HUDEP-2 (cell line): ENCODE data around the gene ZNF362.
"Not testable (repeated sequence)": the region's sequence is repeated elsewhere in the genome, so short reads cannot be mapped to it uniquely, and the experiment has no call there.

Source experiments
- DNase-seq, 76 experiments: peaks; one replicate each; lab custom pipeline; 2025; ENCODE audit not compliant: unreplicated experiment in 76 of 76; lab: John Stamatoyannopoulos, UW

ZNF362 gene

DNA sequence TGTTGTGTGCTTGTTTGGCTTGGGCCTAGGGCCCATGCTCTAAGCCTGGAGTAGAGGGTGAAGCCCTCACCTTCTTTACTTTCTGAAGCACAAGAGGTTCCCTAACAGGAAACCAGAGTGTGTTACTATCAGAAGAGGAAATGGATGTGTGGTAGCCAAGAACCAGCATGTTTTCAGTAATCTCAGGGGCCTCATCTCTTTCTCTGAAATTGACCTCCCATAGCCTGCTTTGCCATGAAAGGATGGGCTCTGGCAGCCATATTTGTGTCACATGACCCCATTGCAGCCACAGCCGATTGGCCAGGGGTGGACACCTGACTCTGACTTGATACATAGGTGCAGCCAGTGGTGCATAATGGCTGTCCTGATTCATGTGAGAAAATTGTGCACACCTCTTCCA is 46.0 kb downstream of the ZNF362 start:
- no peak for DNase-seq

DNA sequence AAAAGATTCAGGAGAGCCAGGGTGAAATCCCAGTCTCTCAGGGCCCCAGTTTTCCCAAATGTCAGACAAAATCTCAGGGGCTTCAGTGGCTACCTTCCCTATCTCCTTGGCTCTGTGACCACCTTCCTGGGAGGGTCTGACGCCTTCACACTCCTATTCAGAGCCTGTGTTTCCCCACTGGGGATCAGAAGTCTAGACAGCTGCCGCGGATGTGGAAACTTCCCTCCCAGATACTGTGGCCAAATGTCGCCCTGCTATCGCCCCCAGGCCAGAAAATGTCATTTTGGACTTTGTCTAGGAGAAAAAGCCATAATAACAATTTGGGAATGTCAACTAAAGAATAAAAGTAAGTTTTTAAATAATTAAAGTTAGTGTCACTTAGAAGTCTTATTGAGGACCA is 48.7 kb downstream of the ZNF362 start:
- no peak for DNase-seq

DNA sequence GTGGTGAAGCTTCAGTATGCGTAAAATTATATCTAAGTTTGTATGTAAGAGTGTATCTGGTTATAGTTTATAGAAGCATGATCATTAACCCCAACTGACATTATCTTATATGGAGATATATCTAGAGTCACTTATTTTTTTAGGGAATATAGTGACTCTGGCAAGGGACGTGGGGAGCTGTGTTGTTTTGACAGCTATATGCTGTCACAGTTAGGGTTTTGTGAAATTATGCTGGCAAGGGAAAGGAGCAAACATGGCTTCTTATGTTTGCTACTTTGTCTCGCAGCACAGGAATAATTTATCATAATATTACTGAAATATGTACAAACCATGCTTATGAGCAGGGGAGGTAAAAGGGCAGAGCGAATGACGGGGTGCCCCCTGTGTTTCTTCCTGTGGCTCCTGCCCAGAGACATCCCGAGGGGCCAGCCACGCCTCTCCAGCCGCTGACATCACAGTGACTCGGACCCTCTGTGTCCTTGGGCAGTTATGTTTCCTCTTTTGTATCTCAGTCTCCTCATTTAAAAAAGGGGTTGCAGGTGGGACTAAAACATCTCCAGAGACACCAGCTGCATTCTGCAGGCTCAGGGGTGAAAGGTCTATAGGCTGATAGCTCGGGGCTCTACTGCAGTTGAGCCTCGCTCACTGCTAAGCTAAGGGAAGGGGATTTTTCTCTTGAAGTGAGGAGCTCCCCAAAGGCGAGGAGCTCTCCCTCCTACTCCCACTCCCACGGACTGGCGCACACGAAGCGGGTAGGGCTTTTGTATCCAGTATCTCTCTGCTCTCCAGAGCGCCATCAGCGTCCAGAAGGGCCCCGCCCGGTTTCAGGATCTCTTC is 49.7 kb downstream of the ZNF362 start:
- DNase-seq: peak in 4 of 76 experiments; percentile 5 to 25 (median 12)

DNA sequence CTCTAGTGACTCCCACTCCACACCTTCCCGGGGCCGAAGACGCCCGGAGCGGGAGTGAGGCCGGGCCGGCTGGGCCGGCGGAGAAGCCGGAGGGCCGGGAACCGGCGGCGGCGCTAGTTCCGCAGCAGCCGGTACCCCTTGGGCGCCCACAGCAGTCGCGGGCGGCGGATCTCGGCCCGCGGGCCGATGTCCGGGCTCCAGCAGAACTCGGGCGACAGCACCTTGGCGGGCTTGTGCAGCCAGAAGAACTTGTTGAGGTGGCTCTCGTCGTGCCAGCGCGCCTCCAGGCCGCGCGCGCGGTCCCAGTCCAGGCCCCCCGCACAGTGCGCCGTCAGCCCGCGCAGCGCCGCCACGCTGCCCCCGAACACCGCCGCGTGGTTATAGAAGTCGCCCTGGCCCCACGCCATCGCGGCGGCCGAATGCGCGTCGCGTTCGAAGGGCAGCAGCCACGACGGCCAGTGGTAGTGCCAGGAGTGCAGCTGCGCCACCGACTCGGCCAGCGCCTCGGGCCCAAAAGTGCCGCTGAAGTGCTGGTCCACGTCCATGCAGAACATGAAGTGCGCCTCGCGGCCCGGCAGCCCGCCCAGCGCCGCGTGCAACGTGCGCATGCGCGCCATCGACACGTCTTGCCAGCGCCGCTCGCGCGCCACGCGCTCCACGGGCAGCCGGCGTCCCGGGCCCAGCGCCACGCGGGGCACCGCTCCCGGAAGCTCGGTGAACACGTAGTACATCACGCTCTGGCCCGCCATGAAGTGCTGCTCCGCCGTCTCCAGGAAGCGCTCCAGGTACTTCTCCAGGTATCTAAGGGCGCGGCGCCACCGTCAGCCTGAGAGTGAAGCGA is 50.6 kb downstream of the ZNF362 start:
- peak in 61 of 76 experiments; percentile 1 to 61 (median 40) for DNase-seq

DNA sequence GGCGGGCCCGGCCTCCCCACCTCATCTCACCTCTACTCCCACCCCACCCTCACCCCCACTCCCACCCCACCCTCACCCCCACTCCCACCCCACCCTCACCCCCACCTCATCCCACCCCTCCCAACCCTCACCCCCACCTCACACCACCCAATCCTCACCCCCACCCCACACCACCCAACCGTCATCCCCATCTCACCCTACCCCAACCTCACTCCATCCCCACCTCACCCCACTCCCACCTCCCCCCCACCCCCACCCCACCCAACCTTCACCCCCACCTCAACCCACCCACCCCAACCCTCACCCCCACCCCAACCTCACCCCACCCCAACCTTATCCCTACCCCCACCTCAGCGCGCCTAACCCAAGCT is 51.2 kb downstream of the ZNF362 start:
- DNase-seq: no peak

DNA sequence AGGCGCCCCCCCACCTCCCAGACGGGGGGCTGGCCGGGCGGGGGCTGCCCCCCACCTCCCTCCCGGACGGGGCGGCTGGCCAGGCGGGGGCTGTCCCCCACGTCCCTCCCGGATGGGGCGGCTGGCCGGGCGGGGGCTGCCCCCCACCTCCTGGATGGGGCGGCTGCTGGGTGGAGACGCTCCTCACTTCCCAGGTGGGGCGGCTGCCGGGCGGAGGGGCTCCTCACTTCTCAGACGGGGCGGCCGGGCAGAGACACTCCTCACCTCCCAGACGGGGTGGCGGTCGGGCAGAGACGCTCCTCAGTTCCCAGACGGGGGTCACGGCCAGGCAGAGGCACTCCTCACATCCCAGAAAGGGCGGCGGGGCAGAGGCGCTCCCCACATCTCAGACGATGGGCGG is 53.1 kb downstream of the ZNF362 start:
- not testable (repeated sequence) for DNase-seq

DNA sequence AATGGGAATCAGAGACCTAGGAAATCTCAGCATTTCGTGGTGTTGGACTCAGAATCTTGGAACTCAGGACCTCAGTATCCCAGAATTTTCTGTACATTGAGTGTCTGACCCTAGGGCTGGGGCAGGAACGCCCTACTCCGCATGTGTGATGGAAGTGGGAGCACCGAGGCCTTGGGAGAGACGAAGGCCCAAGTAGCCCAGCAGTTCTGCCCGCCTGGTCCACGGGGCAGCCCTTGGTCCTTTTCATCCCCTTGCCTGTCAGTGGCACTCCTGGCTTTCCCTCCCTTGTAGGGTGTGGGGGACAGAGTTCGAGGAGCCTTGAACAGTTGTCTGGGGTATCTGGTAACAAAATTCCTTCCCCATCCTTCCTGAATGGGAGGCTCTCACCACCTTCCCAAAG is 54.4 kb downstream of the ZNF362 start:
- no peak for DNase-seq

DNA sequence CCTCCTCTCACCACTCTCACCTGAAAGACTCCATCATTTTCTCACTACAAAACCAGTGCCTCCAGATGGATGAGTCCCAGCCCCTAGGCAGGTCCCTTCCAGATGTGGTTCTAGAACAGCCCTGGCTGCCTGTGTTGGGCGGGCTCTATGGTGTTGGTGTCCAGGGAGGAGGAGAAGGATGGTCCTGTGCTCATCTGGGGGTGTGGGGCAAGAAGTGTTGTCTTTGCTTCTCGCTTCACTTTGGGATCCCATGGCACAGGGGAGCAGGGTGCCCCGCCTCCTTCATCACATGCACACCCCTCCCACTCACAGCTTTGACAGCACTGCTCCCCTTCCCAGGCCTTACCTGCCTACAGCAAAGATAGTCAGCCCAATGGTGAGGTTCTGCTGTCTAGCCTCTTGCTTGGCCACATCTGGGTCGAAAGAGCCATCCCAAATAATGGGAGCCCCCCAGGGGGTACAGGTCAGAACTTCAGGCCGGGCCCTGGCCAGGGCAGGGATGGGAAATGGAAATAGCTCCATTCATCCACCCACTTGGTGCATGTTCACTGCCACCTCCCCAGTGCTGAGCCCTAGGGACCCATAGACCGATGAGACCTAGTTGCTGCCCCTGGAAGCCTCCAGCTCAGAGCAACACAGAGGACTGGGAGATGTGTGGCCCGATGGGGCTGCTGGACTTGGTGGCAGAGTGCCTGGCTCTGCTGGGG is 55.6 kb downstream of the ZNF362 start:
- no peak for DNase-seq

DNA sequence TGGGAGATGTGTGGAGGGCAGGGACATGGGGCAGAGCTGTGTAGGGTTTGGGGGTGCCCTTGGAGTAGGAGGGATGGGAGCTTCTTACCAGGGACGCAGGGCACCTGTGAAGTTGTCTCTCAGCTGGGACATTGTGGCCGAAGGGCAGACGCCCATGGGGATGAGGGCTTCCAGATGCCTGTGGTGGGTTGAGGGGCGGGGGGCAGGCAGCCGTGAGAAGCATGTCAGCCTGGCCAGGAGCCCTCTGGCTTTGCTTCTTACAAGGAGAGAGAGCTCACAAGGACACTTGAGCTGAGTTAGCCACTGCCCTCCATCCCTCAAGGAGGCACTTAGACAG is 56.1 kb downstream of the ZNF362 start:
- DNase-seq: no peak

DNA sequence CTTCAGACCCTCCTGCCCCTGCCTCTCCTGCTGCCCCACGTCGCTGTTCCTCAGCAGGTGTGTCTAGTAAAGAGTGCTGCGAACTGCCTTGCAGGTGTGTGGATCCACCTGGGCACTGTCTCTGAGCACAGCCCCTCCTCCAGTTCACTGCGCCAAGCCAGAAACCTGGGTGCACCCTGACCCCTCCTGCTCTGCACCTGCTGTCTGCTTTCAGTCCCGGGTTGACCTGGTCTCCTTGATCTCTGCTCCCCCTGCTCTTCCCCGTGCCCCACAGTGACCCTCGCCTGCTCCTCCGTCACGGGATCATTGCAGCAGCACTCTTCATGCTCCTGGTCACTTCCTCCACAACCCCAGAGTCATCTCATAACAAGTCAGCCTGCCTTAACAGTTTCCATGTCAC is 58.1 kb downstream of the ZNF362 start:
- no peak for DNase-seq

DNA sequence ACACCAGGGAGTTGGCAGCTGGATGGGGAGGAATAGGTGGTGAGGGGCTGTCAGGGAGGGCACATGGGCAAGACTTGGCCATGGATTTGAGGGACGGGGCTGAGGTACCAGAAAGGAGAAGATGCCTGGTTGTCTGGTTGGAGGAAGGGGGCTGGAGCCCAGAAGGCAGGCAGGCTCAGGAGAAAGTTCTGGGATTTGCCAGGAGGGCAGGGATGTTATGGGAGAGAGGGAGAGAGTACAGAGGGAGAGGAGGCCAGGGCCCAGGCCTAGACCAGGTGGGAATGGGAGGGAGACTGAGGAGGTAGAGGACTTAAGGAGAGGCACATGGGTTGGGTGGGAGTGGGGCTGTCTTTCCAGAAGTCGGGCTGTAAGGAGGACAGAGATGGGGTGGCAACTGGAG is 60.3 kb downstream of the ZNF362 start:
- no peak for DNase-seq

DNA sequence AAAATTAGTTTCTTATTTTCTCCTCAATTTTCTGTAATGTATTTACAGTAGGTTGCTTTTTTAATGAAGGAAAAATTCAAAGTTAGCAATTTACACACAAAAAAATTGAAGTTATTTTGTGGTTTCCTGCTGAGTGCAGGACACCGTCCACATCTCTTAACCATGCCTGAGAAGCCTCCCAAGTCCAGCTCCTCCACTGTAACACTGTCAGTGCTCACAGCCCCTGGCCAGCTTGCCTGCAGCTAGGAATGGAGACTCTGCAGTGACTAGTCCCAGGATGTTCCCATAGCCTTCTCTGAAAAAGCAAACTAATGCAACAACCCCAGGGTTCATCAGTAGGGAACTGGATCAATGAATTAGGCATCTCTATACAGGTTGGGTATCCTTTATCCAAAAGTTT is 61.1 kb downstream of the ZNF362 start:
- DNase-seq: no peak

DNA sequence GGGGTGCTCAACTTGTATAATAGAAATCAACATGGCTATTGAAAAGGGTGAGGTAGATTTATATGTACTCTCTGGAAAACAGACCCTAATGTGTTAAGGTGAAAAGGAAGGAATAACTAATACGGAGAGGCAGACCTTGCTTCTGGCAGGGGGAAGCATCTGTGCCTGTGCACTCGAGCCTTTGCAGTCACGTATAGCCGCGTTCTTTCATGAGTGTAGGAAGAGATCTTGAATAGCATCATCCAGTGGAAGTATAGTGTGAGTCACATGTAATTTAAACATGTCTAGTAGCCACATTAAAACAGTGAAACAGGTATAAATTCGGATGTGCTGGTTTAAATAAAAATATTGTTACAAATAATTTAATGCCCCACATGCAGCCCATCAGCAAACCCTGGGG is 61.7 kb downstream of the ZNF362 start:
- DNase-seq: no peak

DNA sequence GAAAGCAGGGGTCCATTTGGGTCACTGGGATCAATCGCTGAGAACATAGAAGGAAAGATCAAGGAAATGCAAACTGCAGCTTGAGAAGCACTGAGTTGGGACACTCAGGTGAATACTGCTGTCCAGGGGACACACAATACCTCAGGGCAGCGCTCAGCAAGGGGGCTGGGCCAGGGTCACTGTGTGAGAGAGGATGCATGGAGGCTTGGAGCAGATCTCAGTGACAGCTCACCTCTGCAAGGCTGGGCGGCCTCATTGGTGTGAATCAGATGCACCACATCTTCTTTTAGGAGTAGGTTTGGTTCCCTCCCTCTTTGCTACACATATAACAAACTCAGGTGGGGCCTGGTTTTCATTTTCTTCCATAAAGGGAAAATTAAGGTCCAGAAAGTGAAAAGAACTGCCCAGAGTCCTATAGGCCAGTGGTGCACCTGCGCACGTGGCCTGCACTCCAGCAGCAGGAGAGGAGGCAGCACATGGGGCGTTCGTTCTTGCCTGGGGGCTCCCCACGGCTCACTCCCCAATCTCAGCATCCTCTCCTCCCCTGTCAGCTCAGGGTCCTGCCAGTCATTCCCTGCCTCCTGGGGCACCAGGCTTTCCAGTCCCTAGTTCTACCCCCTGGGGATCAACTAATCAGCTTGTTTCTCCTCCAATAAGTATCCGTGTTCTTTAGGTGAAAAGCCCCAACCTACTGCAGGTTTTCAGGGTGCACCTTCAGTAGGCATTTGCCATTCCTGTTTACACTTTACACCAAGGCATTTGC is 63.1 kb downstream of the ZNF362 start:
- DNase-seq: no peak

DNA sequence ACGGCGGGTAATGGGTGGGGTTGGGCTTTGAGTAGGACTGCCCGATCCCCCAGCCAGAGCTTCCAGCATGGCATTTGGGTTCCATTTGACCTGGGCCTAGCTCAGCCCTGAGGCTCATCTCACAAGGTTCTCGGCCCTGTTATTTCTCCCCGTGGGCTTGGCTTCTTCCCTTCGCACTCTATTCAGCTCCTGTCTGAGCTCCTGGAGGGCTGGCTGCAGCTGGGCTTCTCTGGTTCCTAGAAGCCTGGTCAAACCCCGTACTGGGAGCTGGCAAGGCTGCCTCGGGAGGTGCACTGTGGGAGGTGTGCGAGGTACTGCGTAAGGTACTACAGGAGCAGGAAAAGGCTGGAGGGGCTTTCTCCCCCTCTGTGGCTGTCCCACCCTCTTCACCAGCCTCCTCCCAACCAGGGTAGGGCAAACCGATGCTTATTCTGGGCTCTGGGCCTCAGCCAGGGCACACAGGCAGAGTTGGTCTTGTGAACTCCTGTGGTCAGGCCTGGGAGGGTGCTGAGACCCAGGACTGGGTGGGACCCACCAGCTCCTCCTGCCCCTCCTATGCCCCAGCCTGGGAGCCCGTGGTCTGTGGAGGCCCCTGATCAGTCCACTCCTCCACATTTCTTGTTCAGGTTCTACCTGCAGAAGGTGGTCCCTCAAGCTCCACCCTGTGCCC is 63.8 kb downstream of the ZNF362 start:
- no peak for DNase-seq

DNA sequence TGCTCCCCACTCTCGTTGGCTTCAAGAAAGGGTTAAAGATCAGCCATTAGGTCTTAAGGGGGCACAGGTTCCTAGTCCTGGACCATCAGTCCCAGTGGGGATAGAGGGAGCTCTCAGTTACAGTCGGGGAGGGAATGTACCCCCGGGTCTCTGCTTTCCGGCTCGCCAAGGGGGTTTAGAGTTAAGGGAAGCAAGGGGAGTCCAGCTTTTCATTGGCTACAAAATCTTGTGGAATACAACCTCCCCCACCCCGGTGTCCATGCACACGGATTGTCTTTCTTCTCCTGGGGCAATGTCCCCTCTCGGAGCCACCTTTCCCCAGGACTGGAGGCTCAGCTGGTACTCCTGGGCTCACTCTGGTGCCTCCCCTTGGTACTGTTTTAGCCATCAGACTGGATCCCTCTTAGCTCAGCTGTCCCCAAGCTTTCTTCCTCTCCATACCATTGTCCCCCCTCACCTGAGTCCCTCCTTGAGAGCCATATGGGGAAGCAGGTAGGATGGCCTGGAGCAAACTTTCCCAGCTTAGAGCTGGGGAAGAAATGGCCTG is 64.4 kb downstream of the ZNF362 start, which contains the start of gene A3GALT2:
Gene A3GALT2, minus strand, starts transcription at position 480 of the 547 bp plus-strand sequence. Its CDS starts 0 bp downstream, at position 480.
- DNase-seq: no peak

DNA sequence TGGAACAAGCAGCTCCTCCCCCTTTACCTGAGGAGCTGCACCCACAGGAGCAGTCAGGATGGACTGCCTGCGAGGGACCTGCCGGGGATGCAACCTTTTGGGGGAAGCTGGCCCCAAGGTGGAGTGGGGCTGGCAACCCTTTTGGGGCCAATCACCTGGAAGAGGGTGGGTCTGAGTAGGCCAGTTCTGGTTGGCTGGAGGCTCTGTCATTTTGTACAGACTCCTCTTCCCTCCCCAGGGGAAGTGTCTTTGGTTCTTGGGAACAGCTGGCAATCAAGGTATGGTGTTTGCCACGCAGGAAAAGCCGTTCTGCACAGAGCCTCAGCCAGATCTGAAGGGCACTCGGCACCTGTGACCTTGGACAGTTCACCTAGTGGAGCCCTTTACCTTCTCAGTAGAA is 64.9 kb downstream of the ZNF362 start:
- DNase-seq: no peak

DNA sequence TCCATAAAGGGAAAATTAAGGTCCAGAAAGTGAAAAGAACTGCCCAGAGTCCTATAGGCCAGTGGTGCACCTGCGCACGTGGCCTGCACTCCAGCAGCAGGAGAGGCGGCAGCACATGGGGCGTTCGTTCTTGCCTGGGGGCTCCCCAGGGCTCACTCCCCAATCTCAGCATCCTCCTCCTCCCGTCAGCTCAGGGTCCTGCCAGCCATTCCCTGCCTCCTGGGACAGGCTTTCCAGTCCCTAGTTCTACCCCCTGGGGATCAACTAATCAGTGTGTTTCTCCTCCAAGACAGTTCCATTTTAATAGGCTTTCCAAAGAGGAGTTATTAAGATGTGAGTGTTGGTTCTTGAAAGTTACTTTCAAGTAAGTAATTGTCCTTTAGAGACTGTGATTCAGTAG is 65.8 kb downstream of the ZNF362 start:
- DNase-seq: no peak

DNA sequence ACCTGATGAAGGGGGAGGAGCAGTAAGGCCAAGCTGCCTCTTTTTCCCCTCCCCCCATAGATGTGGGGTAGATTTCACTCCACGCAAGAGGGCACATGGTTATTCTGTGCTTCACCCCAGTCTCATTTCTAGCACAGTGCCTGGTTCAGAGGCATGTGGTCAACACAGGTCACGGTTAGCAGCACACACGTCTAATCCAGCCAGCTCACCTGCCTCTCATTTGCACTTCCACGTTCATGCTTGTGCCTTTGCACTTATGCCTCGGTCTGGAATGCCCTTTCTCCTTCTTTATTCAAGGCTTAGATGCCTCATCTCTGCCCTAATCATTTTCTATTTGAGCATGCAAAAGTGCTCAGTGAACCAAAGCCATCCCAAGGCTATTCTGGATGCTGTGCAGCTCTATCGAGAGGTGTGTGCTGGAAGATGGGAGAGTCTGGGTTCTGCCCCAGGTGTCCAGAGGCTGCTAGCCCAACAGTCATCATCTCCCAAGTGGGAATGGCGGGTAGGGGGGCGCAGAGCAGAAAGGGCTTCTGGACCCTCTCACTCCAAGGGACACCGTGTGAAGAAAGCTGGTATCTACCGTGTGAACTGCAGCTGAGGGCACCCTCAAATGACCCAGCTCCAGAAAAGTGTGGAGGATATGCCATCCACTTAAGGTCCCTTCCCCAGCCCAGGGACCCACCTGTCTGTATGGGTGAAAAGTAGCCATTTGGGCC is 66.7 kb downstream of the ZNF362 start:
- DNase-seq: no peak
